ENCODE data around the gene IL4I1.

Gene IL4I1

DNA sequence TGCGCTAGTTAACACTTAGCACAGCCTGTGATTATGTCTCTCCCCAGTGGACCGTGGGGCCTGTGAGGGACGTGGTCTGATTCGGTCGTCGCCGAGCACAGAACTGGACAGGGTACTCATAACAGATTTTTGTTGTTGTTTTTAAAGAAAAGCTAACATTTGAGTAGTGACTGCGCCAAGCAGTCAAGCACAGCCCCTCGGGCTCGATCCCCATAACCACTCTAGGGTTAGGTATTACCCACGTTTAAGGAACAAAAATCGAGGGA, 46.5 kb downstream of the IL4I1 start:
- DNase-seq (ENCODE audit: low spot score), result no peak

DNA sequence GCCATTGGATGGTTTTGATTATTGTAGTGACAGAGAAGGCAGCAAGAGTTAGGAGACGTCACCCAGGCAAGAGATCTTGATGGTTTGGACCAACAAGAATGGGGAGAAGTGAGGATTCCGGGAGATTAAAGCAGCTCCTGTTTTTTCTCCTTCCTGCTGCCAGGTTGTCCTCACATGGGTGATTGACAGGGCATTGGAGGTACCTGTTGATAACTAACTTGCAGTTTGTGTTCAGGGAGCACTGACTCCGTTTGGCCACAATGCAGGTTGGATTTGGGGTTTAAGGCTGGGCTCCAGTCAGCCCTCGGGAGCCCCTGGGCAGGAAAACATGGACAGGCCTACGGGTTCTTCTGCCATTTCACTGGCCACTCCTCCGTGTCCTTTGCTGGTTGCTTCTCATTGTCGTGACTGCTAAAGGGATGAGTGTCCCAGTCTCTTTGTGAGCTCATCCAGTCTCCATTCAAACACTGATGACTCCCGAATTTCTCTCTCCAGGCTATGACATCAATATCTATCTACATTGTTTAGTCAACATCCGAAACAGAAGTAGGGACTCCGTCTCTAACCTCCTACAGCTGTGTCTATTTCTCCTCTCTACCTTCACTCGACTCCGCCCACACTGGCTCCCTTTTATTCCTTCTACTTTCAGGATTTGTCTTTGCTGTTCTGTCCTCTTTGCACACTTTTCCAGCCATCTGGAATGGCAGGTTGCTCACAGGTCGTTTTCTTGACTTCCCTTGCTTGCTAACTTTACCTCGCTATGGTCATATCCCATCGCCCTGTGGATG, 47.1 kb downstream of the IL4I1 start:
- DNase-seq (ENCODE audit: low spot score), result no peak

GRCh38 chr19:49848938-49849337, 47.7 kb downstream of the IL4I1 start:
- no peak for DNase-seq (ENCODE audit: low spot score)

DNA sequence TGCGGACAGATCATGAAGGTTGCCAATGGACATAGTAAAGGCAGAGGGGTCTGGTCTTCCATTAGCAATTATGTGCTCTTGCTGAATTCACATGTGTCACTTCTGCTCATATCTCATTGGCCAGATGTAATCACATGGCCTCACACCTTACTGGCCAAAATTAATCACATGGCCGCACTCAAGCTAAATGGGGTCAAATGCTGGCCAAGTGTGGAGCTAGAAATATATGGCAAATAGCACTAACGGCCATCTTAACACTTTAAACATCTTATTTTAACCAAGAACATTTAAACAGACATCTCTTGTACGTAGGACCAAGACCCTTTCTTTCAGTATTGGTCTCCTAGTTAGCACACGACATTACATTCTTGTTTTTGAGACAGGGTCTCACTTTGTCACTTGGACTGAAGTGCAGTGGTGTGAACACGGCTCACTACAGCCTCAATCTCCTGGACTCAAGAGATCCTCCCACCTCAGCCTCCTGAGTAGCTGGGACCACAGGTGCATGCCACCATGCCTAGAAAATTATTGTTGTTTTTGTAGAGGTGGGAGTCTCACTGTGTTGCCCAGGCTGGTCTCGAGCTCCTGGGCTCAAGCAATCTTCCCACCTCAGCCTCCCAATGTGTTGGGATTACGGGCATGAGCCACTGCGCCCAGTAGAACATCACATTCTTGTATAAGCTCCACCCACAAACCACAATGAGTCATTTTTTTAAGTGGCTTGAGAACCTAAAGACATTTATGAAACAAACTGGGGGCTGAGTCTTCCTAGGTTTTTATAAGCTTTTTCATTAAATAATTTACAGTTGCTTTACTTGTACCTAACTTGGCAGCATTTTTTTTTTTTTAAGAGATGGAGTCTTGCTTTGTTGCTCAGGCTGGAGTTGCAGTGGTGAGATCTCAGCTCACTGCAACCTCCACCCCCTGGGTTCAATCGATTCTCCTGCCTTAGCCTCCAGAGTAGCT, 48.7 kb downstream of the IL4I1 start:
- peak; percentile 75 for DNase-seq (ENCODE audit: low spot score)

- no peak for DNase-seq (ENCODE audit: low spot score)
These were observed 50.3 kb downstream of the IL4I1 start for GRCh38 chr19:49846408-49846807.

- no peak for DNase-seq (ENCODE audit: low spot score)
These were observed 51.3 kb downstream of the IL4I1 start for GRCh38 chr19:49845414-49845813.

- no peak for DNase-seq (ENCODE audit: low spot score)
These were observed 52.3 kb downstream of the IL4I1 start for GRCh38 chr19:49844138-49845095.

- DNase-seq (ENCODE audit: low spot score), result no peak
These were observed 53.4 kb downstream of the IL4I1 start for GRCh38 chr19:49843265-49843664.

- DNase-seq (ENCODE audit: low spot score), result no peak
These were observed 55.9 kb downstream of the IL4I1 start for GRCh38 chr19:49840736-49841249.

DNA sequence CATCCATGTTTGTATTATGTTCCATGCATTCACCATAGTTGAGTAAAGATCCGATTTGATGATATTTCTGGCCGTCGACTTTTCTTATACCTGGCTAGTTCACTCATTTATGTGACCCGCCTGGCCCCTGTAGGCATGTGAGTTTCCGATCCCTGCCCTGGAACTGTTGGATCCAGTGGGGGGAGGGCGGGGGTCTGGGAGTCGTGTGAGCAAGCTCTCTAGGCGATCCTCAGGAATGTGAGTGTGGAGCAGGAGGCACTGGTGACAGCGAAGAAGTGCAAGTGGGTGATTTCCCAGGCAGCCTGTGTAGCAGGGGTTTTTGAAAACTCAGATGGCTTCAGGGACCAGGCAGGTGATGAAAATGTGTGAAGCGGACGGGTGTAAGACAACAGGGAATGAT, 56.4 kb downstream of the IL4I1 start:
- DNase-seq (ENCODE audit: low spot score), result no peak

DNA sequence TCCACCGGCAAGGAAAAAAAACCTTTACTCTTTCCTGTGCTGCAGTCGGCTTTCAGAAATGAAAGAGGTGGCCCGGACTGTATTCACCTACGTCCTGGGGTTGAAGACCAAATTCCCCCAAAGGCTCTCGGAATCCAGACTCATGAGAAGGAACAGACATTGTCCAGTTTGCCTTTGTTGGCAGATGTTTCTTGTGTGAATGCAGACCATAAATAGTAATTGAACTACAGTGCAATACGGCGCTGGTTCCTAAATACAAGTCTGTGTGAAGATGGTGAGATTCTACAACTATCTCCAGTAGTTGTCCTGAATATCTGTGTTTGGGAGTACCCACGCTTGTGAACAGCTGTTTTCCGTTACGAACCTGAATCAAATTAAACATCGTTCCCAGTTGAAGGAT, 57.0 kb downstream of the IL4I1 start:
- DNase-seq (ENCODE audit: low spot score), result no peak

Data from LoVo (cell line).